HG03521 (cell line): Measurements from ENCODE around the gene ELP2.
"Not testable (repeated sequence)": the region's sequence is repeated elsewhere in the genome, so short reads cannot be mapped to it uniquely, and the experiment has no call there.

Experiments
- ATAC-seq: cut with Tn5 transposase; IDR thresholded peaks from one replicate; pipeline ENCODE4 v1.9.1; 2021; ENCODE audit warnings: mild to moderate bottlenecking, moderate library complexity; ENCODE audit not compliant: unreplicated experiment

Gene ELP2, protein sequence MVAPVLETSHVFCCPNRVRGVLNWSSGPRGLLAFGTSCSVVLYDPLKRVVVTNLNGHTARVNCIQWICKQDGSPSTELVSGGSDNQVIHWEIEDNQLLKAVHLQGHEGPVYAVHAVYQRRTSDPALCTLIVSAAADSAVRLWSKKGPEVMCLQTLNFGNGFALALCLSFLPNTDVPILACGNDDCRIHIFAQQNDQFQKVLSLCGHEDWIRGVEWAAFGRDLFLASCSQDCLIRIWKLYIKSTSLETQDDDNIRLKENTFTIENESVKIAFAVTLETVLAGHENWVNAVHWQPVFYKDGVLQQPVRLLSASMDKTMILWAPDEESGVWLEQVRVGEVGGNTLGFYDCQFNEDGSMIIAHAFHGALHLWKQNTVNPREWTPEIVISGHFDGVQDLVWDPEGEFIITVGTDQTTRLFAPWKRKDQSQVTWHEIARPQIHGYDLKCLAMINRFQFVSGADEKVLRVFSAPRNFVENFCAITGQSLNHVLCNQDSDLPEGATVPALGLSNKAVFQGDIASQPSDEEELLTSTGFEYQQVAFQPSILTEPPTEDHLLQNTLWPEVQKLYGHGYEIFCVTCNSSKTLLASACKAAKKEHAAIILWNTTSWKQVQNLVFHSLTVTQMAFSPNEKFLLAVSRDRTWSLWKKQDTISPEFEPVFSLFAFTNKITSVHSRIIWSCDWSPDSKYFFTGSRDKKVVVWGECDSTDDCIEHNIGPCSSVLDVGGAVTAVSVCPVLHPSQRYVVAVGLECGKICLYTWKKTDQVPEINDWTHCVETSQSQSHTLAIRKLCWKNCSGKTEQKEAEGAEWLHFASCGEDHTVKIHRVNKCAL

GRCh38 chr18:36129300-36130038 is at the start of gene ELP2, which contains the start of gene SLC39A6:
Gene ELP2 (plus strand): TSS chr18:36129899. CDS start chr18:36129934, 35 bp downstream.
Gene SLC39A6 (minus strand): TSS chr18:36129340. CDS start chr18:36127007, 2,333 bp downstream.
- peak; percentile 84 for ATAC-seq

GRCh38 chr18:36081118-36081517 is 48.6 kb upstream of the ELP2 start:
- ATAC-seq = not testable (repeated sequence)

GRCh38 chr18:36083729-36084128 is 46.0 kb upstream of the ELP2 start:
- no peak for ATAC-seq

GRCh38 chr18:36085195-36085594 is 44.5 kb upstream of the ELP2 start:
- no peak for ATAC-seq

DNA sequence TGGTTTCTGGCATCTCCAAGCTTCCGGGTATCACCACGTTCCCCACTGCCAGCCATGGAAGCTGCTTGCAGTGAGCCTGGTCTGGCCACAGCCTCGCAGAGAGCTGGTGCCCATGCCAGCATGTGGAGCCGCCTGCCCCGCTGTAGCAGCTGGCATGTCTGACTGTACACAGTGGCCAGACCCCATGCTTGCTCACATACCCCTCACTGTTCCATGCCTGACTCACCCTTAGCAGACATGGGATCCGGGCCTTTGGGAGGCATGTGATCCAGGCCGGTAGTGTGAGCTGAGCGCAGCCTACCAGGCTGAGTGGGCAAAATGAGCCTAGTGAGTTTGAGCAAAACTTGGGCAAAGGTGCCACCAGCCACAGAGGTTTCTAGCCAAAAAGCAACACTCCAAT is 43.5 kb upstream of the ELP2 start:
- ATAC-seq = no peak

GRCh38 chr18:36088256-36088655 is 41.4 kb upstream of the ELP2 start:
- no peak for ATAC-seq

GRCh38 chr18:36089001-36089400 is 40.7 kb upstream of the ELP2 start:
- no peak for ATAC-seq

DNA sequence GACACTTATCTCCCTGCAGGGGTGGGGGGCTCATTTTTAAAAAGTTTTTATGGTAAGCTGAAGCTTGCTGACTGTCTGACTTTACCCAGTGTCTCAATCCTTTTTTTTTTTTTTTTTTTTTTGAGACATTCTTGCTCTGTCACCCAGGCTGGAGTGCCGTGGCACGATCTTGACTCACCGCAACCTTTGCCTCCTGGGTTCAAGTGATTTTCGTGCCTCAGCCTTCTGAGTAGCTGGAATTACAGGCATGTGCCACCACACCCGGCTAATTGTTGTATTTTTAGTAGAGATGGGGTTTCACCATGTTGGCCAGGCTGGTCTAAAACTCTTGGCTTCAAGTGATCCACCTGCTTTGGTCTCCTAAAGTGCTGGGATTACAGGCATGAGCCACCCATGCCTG is 37.6 kb upstream of the ELP2 start:
- not testable (repeated sequence) for ATAC-seq

DNA sequence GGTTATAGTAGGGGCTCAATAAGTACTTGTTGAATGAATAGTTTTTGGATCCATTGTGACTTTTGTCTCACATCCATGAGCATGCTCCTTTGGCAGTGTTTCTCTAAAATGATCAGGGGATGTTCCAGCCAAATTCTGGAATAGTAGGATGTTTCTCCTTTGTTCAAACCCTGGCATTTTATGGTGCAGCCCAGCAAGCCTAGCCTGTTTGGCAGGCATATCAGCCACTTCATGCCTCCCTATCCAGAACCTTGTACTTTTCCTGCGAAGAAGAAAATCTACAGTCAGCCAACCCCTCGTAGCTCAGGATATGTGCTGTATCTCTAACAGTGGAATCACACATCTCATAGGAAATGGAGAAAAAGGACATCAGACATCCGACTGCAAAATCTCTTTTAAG is 35.3 kb upstream of the ELP2 start:
- no peak for ATAC-seq

DNA sequence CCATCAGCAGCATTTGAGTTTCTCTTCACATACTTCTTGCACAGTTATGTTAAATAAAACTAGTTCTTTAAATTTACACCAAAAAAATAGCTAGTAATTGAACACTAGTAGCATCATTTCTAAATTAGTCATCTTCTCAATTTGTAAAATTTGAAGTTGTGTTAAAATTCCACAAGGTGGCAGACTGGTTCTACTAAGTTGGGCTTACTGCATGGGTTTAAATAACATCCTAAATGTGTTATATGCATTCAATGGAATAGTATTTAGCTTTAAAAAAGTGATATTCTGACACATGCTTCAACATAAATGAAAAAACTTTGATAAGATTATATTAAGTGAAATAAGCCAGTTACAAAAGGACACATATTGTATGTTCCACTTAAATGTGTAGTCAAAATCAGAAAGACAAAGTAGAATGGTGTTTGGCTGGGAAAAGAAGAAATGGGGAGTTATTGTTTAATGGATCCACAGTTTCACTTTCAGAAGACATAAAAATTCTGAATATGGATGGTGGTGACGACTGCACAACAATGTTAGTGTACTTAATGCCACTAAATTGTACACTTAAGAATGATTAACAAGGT is 33.7 kb upstream of the ELP2 start:
- no peak for ATAC-seq

DNA sequence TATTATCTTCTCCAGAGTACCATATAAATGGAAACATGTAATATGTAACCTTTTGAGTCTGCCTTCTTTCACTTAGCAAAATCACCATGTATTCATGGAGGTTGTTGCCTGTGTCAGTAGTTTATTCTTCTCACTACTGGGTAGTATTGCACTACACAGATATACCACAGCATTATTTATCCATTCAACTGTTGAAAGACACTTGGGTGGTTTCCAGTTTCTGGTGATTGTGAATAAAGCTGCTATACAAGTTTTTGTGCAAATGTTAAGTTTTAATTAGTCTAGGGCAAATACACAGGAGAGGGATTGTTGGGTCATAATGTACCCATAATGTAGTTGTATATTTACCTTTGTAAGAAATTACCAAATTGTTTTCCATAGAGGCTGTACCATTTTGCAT is 32.7 kb upstream of the ELP2 start:
- no peak for ATAC-seq

DNA sequence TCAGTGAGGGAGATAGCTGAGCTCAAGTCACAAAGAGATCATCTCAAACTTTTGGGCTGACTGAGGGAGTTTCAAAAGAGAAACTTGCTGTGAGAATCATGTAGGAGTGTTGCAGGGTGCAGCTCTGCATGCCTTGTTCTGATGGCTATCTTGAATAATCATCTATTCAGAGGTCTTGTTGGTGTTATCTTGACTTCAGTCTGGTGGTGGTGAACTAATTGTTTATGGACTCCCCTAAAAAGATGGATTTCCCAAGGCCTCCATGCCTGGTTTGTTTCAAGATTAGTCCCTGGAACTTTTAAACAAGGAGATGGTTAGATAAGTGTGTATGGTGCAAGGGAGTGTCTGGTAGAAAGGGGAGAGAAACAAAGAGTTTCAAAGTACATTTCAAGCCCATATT is 30.4 kb upstream of the ELP2 start:
- no peak for ATAC-seq

DNA sequence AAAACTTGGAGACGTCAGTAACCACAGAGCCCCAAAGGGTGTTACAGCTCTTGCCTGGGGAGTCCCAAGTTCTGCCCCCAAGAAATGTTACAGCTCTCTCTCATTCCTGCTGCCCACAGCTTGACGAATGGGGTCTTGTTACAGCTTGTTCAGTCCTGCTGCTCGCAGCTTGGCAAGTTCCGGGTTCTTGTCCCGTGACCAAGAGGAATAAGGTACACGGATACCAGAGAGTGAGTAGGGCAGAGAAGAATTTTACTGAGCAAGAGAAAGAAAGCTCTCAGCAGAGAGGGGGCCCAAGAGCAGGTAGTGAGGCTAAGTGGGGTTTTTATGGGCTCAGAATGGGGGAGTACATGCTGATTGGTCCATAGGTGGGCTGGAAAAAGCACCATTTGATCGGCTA is 27.8 kb upstream of the ELP2 start:
- ATAC-seq = no peak

GRCh38 chr18:36104749-36105148 is 24.9 kb upstream of the ELP2 start:
- no peak for ATAC-seq

- ATAC-seq = no peak
Measured at GRCh38 chr18:36107477-36107876, 22.2 kb upstream of the ELP2 start.

- ATAC-seq = no peak
Measured at GRCh38 chr18:36108196-36108595, 21.5 kb upstream of the ELP2 start.

DNA sequence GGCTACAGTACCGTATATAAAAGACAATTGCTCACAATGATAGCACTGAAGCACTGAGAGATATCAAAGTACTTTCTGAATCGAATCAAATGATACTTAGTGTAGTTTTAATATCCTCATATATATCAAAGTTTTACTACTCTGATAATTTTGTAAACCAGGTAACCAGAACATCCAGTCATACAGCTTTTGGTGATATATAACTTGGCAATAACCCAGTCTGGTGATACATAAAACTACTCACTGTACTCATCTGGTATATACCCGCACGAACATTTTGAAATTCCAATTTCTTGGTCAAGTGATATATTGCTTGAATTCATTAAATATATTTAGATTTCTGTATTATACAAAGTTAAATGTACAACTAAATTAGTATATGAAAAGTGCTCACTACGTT is 21.1 kb upstream of the ELP2 start:
- ATAC-seq = no peak

- ATAC-seq = no peak
Measured at GRCh38 chr18:36109737-36110136, 20.0 kb upstream of the ELP2 start.

DNA sequence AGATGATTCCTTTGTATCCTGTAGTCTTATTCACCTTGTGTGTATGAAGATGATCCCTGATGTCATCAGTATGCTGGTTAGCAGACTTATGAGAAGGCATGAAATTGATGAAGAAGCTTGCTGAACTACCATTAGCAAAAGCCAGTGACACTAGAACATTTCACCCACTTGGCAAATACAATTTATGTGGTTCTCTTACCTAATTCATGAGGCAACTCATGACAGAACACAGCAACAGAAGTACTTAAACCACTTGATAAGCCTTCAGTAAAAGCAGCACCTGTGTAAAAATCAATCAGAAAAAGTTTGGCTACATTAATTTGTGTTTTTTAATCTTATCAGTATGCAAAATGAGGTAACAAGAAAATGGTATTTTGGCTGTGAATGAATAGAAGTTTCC is 17.4 kb upstream of the ELP2 start:
- ATAC-seq = no peak

DNA sequence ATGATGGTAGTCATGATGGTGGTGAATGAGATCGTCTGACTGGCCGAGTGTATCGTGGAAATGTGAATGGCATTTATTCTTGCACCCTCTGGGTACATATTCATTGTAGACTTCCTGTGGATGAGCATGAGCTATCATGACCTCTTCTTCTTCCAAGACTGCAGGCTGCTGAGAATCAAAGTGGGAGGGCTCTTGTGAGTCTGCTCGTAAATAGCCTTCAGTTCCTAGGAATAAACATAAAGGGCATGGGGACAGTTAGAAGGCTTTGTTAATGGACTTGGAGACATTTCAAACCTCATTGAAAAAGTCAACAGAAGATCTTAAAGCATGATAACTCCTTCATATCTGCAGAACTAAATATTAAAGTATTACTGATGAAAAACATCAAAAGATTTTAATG is 15.4 kb upstream of the ELP2 start:
- no peak for ATAC-seq

DNA sequence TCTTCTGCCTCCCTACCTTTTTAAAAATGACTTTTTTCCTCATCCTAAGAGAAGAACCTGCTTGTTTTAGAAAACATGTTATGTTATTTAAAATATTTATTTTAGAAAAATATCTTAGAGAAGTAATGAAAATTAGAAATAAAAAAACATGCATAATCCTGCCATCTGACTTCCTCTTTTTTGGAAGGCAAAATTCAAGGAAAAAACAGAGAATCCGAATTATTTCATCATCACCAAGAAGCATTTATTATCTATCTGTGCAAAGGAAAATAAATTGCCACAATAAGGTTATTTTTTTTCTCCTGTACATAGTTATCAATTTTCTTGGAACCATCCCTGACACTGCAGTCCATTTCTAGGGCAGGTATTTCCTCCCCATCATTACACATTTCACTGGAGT is 15.0 kb upstream of the ELP2 start:
- ATAC-seq = no peak
